Stimulated activated CD4-positive, alpha-beta T cell treated with anti-CD3 and anti-CD28 coated beads, Interleukin-12 subunit alpha, Interleukin-12 subunit beta, amount 100 ng/mL, for 48 hours (primary cell): Measurements from ENCODE around the gene TEX36.
"Not testable (repeated sequence)": the region's sequence is repeated elsewhere in the genome, so short reads cannot be mapped to it uniquely, and the experiment has no call there.

ENCODE experiments used
- DNase-seq, 3 donors: peaks; one replicate each; pipeline ENCODE4 v3.0.0-alpha.2; 2020; ENCODE audit warnings: low read depth in 2 of 3, low spot score in 1 of 3

Gene TEX36

GRCh38 chr10:125683063-125683462 is at the start of gene TEX36:
TSS of gene TEX36 (minus strand) at chr10:125683163. CDS start at chr10:125682989, 174 bp downstream.
- no peak for DNase-seq

GRCh38 chr10:125727436-125727835 is 44.5 kb upstream of the TEX36 start:
- DNase-seq, result no peak

- DNase-seq, result no peak
These were observed 44.0 kb upstream of the TEX36 start for GRCh38 chr10:125726914-125727313.

GRCh38 chr10:125722811-125723210 is 39.8 kb upstream of the TEX36 start:
- DNase-seq, result no peak

GRCh38 chr10:125721035-125721434 is 38.1 kb upstream of the TEX36 start:
- DNase-seq, result no peak

GRCh38 chr10:125720002-125720382 is 37.0 kb upstream of the TEX36 start:
- no peak for DNase-seq

- peak; percentile 97 to 99 (median 98) for DNase-seq
These were observed 36.4 kb upstream of the TEX36 start, which contains the start of gene EDRF1 for GRCh38 chr10:125719173-125720001. TSS of gene EDRF1 (plus strand) at chr10:125719709. CDS start at chr10:125719808, 99 bp downstream.

GRCh38 chr10:125714728-125715127 is 31.8 kb upstream of the TEX36 start:
- not testable (repeated sequence) for DNase-seq

- DNase-seq, result no peak
These were observed 28.3 kb upstream of the TEX36 start for GRCh38 chr10:125711110-125711750.

- DNase-seq, result no peak
These were observed 26.9 kb upstream of the TEX36 start for GRCh38 chr10:125709553-125710474.

GRCh38 chr10:125708971-125709503 is 26.1 kb upstream of the TEX36 start:
- DNase-seq, result no peak

- DNase-seq, result no peak
These were observed 24.8 kb upstream of the TEX36 start for GRCh38 chr10:125707541-125708468.

- no peak for DNase-seq
These were observed 17.5 kb upstream of the TEX36 start for GRCh38 chr10:125700355-125700911.

- no peak for DNase-seq
These were observed 16.7 kb upstream of the TEX36 start for GRCh38 chr10:125699562-125700143.

- DNase-seq, result no peak
These were observed 15.6 kb upstream of the TEX36 start for GRCh38 chr10:125698481-125698998.

GRCh38 chr10:125696884-125697283 is 13.9 kb upstream of the TEX36 start:
- not testable (repeated sequence) for DNase-seq

- no peak for DNase-seq
These were observed 11.9 kb upstream of the TEX36 start for GRCh38 chr10:125694883-125695282.

GRCh38 chr10:125693524-125693847 is 10.5 kb upstream of the TEX36 start:
- DNase-seq, result no peak
